Natural killer cell (primary cell): ENCODE results near the gene CYP39A1. TPM values are rescaled to one million over a fixed set of nuclear protein-coding genes. Genes with fewer than 3 reads are reported as not detected.

Source experiments
- ATAC-seq, 3 donors: fragments of 150-1000 bp in 2 of 3; fragments of 200-7000 bp in 1 of 3; cut with Tn5 transposase; 1 replicate in 1 of 3; 2 replicates in 2 of 3; pipeline ENCODE4 v1.10.0; 2021; ENCODE audit warnings: mild to moderate bottlenecking in 2 of 3, moderate library complexity in 2 of 3
- DNase-seq, 2 donors: peaks; one replicate each; pipeline versions ENCODE4 v3.0.0 to v3.0.0-alpha.2; 2013 to 2021; ENCODE audit warnings: mixed read lengths in 1 of 2
- H3K27ac ChIP-seq: one replicate; pipeline ENCODE4 v1.5.1; 2013; ENCODE audit warnings: mild to moderate bottlenecking, low read length
- H3K27me3 ChIP-seq: one replicate; pipeline ENCODE4 v1.6.1; 2013; ENCODE audit warnings: low read length; ENCODE audit not compliant: control insufficient read depth, insufficient read depth
- H3K36me3 ChIP-seq: one replicate; pipeline ENCODE4 v1.6.1; 2013; ENCODE audit warnings: low read length; ENCODE audit not compliant: control insufficient read depth, insufficient read depth
- H3K4me1 ChIP-seq: one replicate; pipeline ENCODE4 v1.6.1; 2013; ENCODE audit warnings: low read length; ENCODE audit not compliant: control insufficient read depth, insufficient read depth
- H3K4me3 ChIP-seq: one replicate; pipeline ENCODE4 v1.5.1; 2013; ENCODE audit warnings: low read length
- H3K9me3 ChIP-seq: one replicate; pipeline ENCODE4 v1.6.1; 2013; ENCODE audit warnings: low read length; ENCODE audit not compliant: control insufficient read depth, insufficient read depth
- H3K27ac Mint-ChIP-seq, 2 donors: one replicate each; pipeline ENCODE4 v1.8.0; 2022; ENCODE audit warnings: mild to moderate bottlenecking in 2 of 2, mixed read lengths in 2 of 2, moderate library complexity in 1 of 2
- H3K27me3 Mint-ChIP-seq, 2 donors: one replicate each; pipeline ENCODE4 v1.8.0; 2022; ENCODE audit warnings: low read depth in 2 of 2, mixed read lengths in 2 of 2
- H3K36me3 Mint-ChIP-seq: one replicate; pipeline ENCODE4 v1.8.0; 2022; ENCODE audit warnings: mixed read lengths
- H3K4me1 Mint-ChIP-seq, 2 donors: one replicate each; pipeline ENCODE4 v1.8.0; 2022; ENCODE audit warnings: mixed read lengths in 2 of 2
- H3K4me3 Mint-ChIP-seq: one replicate; pipeline ENCODE4 v1.8.0; 2022; ENCODE audit warnings: mild to moderate bottlenecking, moderate library complexity, mixed read lengths
- H3K9me3 Mint-ChIP-seq, 2 donors: one replicate each; pipeline ENCODE4 v1.8.0; 2022; ENCODE audit warnings: mixed read lengths in 2 of 2
- WGBS: methylation state at CpG from one replicate; pipeline ENCODE4 v1.1.7; 2013; ENCODE audit warnings: missing lambda C conversion rate; ENCODE audit not compliant: insufficient coverage; 5-methylcytosine and 5-hydroxymethylcytosine counted together
- intact Hi-C: fragments of 100-400 bp; cut with micrococcal nuclease; formaldehyde crosslinking; loops from one replicate; pipeline ENCODE4 v1.14.2; 2022
- total RNA-seq, 4 donors: library from RNA; stranded (reverse); fragments of 120-200 nt in 1 of 4; gene quantifications; one replicate each; pipeline versions ENCODE4 v1.2.3 to v1.2.4, GENCODE V29; 2013 to 2022
- TF ChIP-seq, protein P1 (sequence below): fragments of 200-600 bp; IDR thresholded peaks from one replicate; pipeline ENCODE4 v1.8.0; 2022; ENCODE audit warnings: antibody characterized with exemption

Gene CYP39A1
- total RNA-seq, 3 donors from 2014 or later (not counting 1 experiment from before 2014, with no cell fraction given), result not detected

DNA sequence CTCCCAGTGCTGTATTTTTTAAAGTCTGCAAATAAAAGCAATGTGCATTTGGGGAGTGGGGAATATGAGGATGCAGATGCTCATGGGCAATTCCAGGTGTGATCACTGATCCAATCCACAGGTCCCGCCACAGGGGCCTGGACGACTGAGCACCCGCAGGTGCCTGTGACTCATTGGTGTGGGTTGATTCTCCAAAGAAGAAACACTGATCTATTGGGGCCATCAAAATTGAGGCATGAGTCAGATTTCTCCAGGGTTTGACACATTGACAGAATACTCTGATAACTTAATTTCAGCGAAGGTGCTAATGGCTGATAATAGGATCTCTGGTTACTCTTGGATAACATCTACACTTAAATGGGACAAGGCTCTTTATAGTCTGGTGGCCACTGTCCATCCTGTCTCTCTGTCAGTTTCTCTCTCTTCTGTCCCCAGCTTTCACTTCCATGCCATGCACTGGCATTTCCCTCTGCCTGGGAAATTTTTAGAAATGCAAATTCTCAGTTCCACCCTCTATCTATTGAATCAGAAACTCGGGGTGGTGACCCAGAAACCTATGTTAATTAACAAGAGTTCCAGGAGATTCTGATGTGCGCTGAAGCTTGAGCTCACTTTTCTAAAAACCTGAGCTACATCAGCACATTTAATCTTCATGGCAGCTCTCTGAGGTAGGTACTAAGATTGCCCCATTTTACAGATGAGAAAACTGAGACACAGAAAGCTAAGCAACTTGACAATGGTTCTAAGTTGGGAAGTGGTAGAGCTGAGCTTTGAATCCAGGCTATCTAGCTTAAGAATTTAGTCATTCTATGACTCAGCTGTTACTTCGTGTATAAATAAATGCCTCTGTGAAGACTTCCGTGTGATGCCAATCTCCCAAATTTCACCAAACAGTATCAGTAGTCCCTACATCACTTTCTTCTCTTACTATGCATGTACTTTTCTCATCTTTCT, 151.2 kb downstream of the CYP39A1 start:
- DNase-seq, result no peak
- Mint-ChIP-seq H3K27me3 (peaks cover 25 to 55% of the 10 kb centered on the region in 2 donors), H3K4me1 (no peaks in the 10 kb centered on the region), H3K4me3 (no peak overlapping the region), H3K27ac (no peak overlapping the region), H3K9me3 (no peaks in the 10 kb centered on the region), H3K36me3 (no peaks in the 10 kb centered on the region)
- no peak overlapping the region for H3K27ac ChIP-seq
- no peak for ATAC-seq
- no peaks in the 10 kb centered on the region for H3K36me3 ChIP-seq
- peaks cover 7% of the 10 kb centered on the region for H3K27me3 ChIP-seq
- H3K9me3 ChIP-seq, result no peaks in the 10 kb centered on the region
- H3K4me3 ChIP-seq, result no peak overlapping the region
- intact Hi-C loops, result no loop called here
- TF ChIP-seq, protein P1, sequence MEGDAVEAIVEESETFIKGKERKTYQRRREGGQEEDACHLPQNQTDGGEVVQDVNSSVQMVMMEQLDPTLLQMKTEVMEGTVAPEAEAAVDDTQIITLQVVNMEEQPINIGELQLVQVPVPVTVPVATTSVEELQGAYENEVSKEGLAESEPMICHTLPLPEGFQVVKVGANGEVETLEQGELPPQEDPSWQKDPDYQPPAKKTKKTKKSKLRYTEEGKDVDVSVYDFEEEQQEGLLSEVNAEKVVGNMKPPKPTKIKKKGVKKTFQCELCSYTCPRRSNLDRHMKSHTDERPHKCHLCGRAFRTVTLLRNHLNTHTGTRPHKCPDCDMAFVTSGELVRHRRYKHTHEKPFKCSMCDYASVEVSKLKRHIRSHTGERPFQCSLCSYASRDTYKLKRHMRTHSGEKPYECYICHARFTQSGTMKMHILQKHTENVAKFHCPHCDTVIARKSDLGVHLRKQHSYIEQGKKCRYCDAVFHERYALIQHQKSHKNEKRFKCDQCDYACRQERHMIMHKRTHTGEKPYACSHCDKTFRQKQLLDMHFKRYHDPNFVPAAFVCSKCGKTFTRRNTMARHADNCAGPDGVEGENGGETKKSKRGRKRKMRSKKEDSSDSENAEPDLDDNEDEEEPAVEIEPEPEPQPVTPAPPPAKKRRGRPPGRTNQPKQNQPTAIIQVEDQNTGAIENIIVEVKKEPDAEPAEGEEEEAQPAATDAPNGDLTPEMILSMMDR, result no peak
- 86% methylated on average over 8 of the region's 8 CpGs for WGBS
- no peaks in the 10 kb centered on the region for H3K4me1 ChIP-seq

DNA sequence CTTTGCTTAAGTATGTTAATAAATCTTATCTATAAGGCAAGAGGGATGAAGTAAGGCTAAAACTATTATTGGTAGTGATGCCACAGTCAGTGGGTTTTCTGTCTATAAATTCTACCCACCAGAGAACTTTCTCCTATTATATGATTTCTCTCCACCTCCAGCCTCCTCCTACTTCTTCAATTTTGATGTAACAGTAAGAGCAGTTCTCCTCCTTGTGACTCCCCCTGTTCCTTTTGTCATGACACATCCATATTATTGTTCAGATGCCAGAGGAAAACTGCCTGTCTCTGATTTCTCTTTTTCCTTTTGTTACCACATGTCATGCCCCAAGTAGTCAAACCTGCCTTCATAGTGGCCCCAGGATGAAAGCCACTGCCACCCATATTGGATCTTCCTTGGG, 152.2 kb downstream of the CYP39A1 start:
- H3K4me1 Mint-ChIP-seq, result no peaks in the 10 kb centered on the region
- H3K9me3 Mint-ChIP-seq, result no peaks in the 10 kb centered on the region
- no peak overlapping the region for H3K27ac Mint-ChIP-seq
- peaks cover 35 to 56% of the 10 kb centered on the region in 2 donors for H3K27me3 Mint-ChIP-seq
- H3K4me3 ChIP-seq, result no peak overlapping the region
- H3K36me3 ChIP-seq, result no peaks in the 10 kb centered on the region
- no peaks in the 10 kb centered on the region for H3K36me3 Mint-ChIP-seq
- H3K4me3 Mint-ChIP-seq, result no peak overlapping the region
- DNase-seq, result no peak
- peaks cover 7% of the 10 kb centered on the region for H3K27me3 ChIP-seq
- no peak for ATAC-seq
- no peaks in the 10 kb centered on the region for H3K4me1 ChIP-seq
- TF ChIP-seq, protein P1, result no peak
- H3K9me3 ChIP-seq, result no peaks in the 10 kb centered on the region
- H3K27ac ChIP-seq, result no peak overlapping the region
- intact Hi-C loops, result no loop called here

Other genes starting within 250 kb of the CYP39A1 start
- gene RCAN2, start 161.4 kb downstream of the CYP39A1 start, total RNA-seq, result under 1 TPM in 1 of 3 donors, not detected in 2; 0.43 TPM
- gene SLC25A27, start 157 bp upstream of the CYP39A1 start, total RNA-seq, result 1 to 10 TPM in 1 of 3 donors, not detected in 2; 1.7 TPM
- gene TDRD6, start 35.1 kb upstream of the CYP39A1 start, total RNA-seq, result not detected
- gene PLA2G7, start 82.6 kb upstream of the CYP39A1 start, total RNA-seq, result 1 to 10 TPM in 1 of 3 donors, not detected in 2; 1.1 TPM
- not detected for gene ANKRD66, start 94.1 kb upstream of the CYP39A1 start, total RNA-seq
- not detected for gene MEP1A, start 140.6 kb upstream of the CYP39A1 start, total RNA-seq